GM11168 (cell line): ENCODE data around the gene RSAD2.
"Not testable (repeated sequence)": the region's sequence is repeated elsewhere in the genome, so short reads cannot be mapped to it uniquely, and the experiment has no call there.

ENCODE experiments used
- in situ Hi-C: fragments of 300-500 bp; cut with MboI; formaldehyde crosslinking; loops from one replicate; pipeline ENCODE4 v1.12.0; 2022; ENCODE audit warnings: low sequenced_read_pairs; ENCODE audit not compliant: unreplicated experiment

Gene RSAD2

GRCh38 chr2:6923319-6923718 is 45.7 kb downstream of the RSAD2 start:
- in situ Hi-C loops = no loop called here

- in situ Hi-C loops = no loop called here
Measured at GRCh38 chr2:6924101-6924923, 46.7 kb downstream of the RSAD2 start.

- in situ Hi-C loops = no loop called here
Measured at GRCh38 chr2:6924924-6925409, 47.4 kb downstream of the RSAD2 start.

- in situ Hi-C loops = no loop called here
Measured at GRCh38 chr2:6926071-6926732, 48.6 kb downstream of the RSAD2 start.

- in situ Hi-C loops = no loop called here
Measured at GRCh38 chr2:6927186-6927585, 49.6 kb downstream of the RSAD2 start.

- in situ Hi-C loops = no loop called here
Measured at GRCh38 chr2:6927753-6928152, 50.2 kb downstream of the RSAD2 start.

- in situ Hi-C loops = no loop called here
Measured at GRCh38 chr2:6928452-6928851, 50.9 kb downstream of the RSAD2 start.

- in situ Hi-C loops = no loop called here
Measured at GRCh38 chr2:6929196-6929819, 51.7 kb downstream of the RSAD2 start.

- in situ Hi-C loops = no loop called here
Measured at GRCh38 chr2:6930923-6931647, 53.5 kb downstream of the RSAD2 start.

- in situ Hi-C loops = no loop called here
Measured at GRCh38 chr2:6931753-6932152, 54.2 kb downstream of the RSAD2 start.

- in situ Hi-C loops = no loop called here
Measured at GRCh38 chr2:6932206-6932605, 54.6 kb downstream of the RSAD2 start.

GRCh38 chr2:6932828-6933227 is 55.3 kb downstream of the RSAD2 start:
- in situ Hi-C loops = no loop called here

- in situ Hi-C loops = no loop called here
Measured at GRCh38 chr2:6933911-6934310, 56.3 kb downstream of the RSAD2 start.

- in situ Hi-C loops = no loop called here
Measured at GRCh38 chr2:6934345-6934744, 56.8 kb downstream of the RSAD2 start.

GRCh38 chr2:6934758-6935651 is 57.4 kb downstream of the RSAD2 start:
- in situ Hi-C loops = no loop called here

GRCh38 chr2:6935652-6936020 is 58.1 kb downstream of the RSAD2 start:
- in situ Hi-C loops = not testable (repeated sequence)

GRCh38 chr2:6937157-6937556 is 59.6 kb downstream of the RSAD2 start:
- in situ Hi-C loops = no loop called here

GRCh38 chr2:6937582-6937981 is 60.0 kb downstream of the RSAD2 start:
- in situ Hi-C loops = no loop called here

GRCh38 chr2:6939071-6939470 is 61.5 kb downstream of the RSAD2 start:
- in situ Hi-C loops = no loop called here

GRCh38 chr2:6940820-6941219 is 63.2 kb downstream of the RSAD2 start:
- in situ Hi-C loops = no loop called here
